ENCODE measurements around the gene TAF12.
"Not testable (repeated sequence)": the region's sequence is repeated elsewhere in the genome, so short reads cannot be mapped to it uniquely, and the experiment has no call there.

Gene TAF12

DNA sequence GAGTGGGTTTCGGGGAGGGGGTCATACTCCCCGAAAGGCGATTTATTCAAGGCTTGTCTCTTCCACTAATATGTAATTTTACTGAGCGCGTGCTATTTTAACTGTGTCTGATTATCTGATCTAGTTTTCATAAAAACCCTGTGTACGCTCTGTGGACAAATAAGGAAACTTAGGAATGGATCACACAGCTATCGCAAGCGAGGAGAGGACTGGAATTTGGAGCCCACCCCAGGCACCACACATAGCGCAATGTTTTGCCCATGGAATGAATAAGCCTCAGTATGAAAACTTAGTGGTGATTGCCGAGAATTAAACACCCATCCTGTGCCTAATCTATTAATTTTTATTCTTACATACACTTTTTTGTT lies 60.6 kb downstream of the TAF12 start:
- Histone ChIP-seq H3K36me3 (ENCODE audit: control insufficient read depth, insufficient read depth, low read length) (peaks cover 24% of the 10 kb centered on the region), H3K4me1 (ENCODE audit: control insufficient read depth, insufficient read depth, low read length) (peaks cover 6% of the 10 kb centered on the region), H3K9me3 (ENCODE audit: control insufficient read depth, low read length) (no peaks in the 10 kb centered on the region), H3K27me3 (ENCODE audit: control insufficient read depth, insufficient read depth, low read length, poor library complexity, severe bottlenecking) (peaks cover 14% of the 10 kb centered on the region), H3K4me3 (ENCODE audit: insufficient read depth, low read depth, low read length) (peak overlapping the region; percentile 72), H3K27ac (ENCODE audit: insufficient read depth, low read depth, low read length, poor library complexity, severe bottlenecking) (no peak overlapping the region)
- WGBS, 2 experiments: 37 to 41% methylated on average over 10 of the region's 10 CpGs

DNA sequence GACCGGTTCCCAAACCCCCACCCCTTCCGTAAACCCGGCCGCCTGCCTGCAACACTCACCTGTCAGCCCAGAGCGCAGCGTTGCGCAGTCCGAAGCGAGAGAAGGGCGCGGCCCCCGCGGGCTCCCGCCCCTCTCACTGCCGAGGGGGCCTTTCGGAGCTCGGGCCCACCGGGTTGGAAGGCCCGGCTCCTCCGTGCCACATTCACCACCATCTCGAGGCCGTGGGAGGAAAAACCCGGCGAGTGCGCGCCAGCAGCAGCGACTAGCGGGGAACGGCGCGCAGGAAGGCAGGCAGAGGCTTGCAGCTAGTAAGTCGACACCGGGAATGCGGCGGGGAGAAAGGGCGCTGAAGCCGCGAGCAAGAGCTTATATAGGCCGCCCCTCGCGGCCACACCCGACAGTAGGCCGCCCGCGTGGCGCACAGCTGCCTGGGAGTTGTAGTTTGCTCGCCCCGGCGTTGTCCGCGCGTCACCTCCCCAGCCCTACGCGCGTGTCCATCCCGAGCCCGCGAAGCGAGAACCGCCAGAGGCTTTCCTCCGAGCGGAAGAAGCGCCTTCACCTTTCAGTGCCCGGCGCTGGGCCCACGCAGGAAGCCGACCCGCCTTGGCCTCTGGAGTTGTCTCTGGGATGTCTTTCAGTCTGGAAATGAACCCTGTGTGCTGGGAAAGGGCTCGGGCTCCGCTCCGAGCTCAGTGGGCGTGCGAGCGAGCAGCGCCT lies 61.2 kb downstream of the TAF12 start:
- Histone ChIP-seq H3K36me3 (ENCODE audit: control insufficient read depth, insufficient read depth, low read length) (peaks cover 29% of the 10 kb centered on the region), H3K27me3 (ENCODE audit: control insufficient read depth, insufficient read depth, low read length, poor library complexity, severe bottlenecking) (peaks cover 14% of the 10 kb centered on the region), H3K4me1 (ENCODE audit: control insufficient read depth, insufficient read depth, low read length) (peaks cover 6% of the 10 kb centered on the region), H3K27ac (ENCODE audit: insufficient read depth, low read depth, low read length, poor library complexity, severe bottlenecking) (peak overlapping the region; percentile 44), H3K4me3 (ENCODE audit: insufficient read depth, low read depth, low read length) (peak overlapping the region; percentile 72), H3K9me3 (ENCODE audit: control insufficient read depth, low read length) (no peaks in the 10 kb centered on the region)
- WGBS, 2 experiments: 1% methylated on average over 75 of the region's 75 CpGs

DNA sequence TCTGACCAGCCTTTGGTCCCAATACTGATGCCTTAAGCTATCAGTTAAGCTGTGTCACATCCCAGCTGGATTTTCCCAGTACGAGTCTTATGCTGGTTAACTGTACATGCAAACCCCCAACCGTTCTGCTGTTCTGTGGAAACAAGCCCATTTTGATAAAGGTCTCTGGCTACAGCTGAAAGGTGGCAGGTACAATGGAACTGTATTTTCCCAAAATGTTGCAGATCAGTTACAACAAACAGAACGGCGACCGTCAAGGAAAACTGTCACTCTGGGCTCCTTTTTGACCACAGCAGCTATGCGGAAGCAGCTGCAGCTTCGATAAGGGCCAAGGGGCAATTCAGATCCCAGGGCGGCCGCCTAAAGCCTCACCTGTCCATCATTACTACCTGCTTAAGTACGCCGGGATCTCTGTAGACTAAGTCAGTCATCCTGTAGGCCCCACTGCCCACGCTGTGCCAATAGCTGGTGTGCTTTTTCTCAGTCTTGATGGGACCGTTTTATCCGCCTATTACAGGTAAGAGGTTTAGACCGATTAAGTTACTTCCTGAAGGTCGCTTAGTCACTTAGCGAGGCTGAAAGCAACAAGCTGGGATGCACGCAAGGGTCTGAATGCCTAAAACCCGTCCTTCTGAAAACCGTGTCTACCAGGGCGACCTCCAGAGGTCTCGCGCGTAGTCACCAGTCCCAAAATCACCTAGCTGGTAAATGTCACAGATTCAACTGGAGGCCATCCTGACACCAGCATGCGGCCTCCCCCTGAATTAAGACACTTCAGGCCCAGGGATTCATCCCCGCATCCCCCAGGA lies 61.9 kb downstream of the TAF12 start:
- WGBS, 2 experiments: 4% methylated on average over 26 of the region's 26 CpGs
- H3K27ac ChIP-seq (ENCODE audit: insufficient read depth, low read depth, low read length, poor library complexity, severe bottlenecking): no peak overlapping the region

DNA sequence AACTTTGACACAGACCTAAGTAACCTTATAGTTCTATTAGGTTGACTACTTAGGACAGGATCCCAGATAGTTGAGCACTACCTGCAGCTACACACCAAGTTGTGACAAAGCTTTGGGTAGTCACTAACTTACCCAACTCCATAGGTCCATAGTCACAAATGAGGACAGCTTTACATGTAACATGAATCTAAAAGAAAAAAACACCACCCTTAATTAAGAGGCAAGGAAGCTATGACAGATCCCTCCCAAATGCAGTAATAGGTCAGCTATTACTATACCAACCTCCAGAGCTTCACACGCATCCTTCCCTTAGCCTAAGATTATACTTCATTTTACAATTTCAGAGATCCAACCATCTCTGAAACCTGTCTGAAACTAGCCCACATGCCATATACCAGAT lies 63.5 kb downstream of the TAF12 start:
- H3K4me1 ChIP-seq (ENCODE audit: control insufficient read depth, insufficient read depth, low read length): peaks cover 6% of the 10 kb centered on the region
- H3K4me3 ChIP-seq (ENCODE audit: insufficient read depth, low read depth, low read length): no peak overlapping the region
- H3K27ac ChIP-seq (ENCODE audit: insufficient read depth, low read depth, low read length, poor library complexity, severe bottlenecking): peak overlapping the region; percentile 9
- H3K27me3 ChIP-seq (ENCODE audit: control insufficient read depth, insufficient read depth, low read length, poor library complexity, severe bottlenecking): peaks cover 14% of the 10 kb centered on the region
- H3K36me3 ChIP-seq (ENCODE audit: control insufficient read depth, insufficient read depth, low read length): peaks cover 37% of the 10 kb centered on the region
- WGBS, 2 experiments: 94 to 95% methylated on average over 1 of the region's 1 CpG
- no peaks in the 10 kb centered on the region for H3K9me3 ChIP-seq (ENCODE audit: control insufficient read depth, low read length)

More for the DNA sequence above, 61.9 kb downstream of the TAF12 start:
- Histone ChIP-seq H3K9me3 (ENCODE audit: control insufficient read depth, low read length) (no peaks in the 10 kb centered on the region), H3K4me1 (ENCODE audit: control insufficient read depth, insufficient read depth, low read length) (peaks cover 6% of the 10 kb centered on the region), H3K4me3 (ENCODE audit: insufficient read depth, low read depth, low read length) (peak overlapping the region; percentile 72), H3K27me3 (ENCODE audit: control insufficient read depth, insufficient read depth, low read length, poor library complexity, severe bottlenecking) (peaks cover 14% of the 10 kb centered on the region), H3K36me3 (ENCODE audit: control insufficient read depth, insufficient read depth, low read length) (peaks cover 29% of the 10 kb centered on the region)

DNA sequence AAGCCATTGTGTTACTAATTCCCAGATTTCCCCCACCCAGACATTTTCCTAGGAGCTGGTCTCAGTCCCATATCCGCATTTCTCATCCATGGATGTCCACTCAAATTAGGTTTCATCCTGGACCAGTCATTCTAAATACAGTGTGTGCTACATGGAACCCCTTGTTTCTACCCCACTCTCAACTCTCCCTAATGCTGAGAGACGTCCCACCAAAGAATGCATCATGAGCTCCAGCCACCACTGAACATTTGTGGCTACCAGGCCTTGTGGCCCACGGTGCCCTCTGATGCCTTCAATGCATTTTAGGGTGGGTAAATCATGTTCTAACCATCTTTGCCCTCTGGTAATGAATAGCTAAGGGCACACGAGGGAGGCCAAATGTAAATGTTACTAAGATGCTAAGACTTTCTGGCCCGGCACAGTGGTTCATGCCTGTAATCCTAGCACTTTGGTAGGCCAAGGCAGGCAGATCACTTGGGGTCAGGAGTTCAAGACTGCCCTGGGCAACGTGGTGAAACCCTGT lies 64.1 kb downstream of the TAF12 start:
- no peaks in the 10 kb centered on the region for H3K9me3 ChIP-seq (ENCODE audit: control insufficient read depth, low read length)
- no peak overlapping the region for H3K4me3 ChIP-seq (ENCODE audit: insufficient read depth, low read depth, low read length)
- WGBS, 2 experiments: 92 to 95% methylated on average over 6 of the region's 6 CpGs
- H3K27me3 ChIP-seq (ENCODE audit: control insufficient read depth, insufficient read depth, low read length, poor library complexity, severe bottlenecking): peaks cover 14% of the 10 kb centered on the region
- H3K36me3 ChIP-seq (ENCODE audit: control insufficient read depth, insufficient read depth, low read length): peaks cover 41% of the 10 kb centered on the region
- H3K4me1 ChIP-seq (ENCODE audit: control insufficient read depth, insufficient read depth, low read length): peaks cover 6% of the 10 kb centered on the region
- peak overlapping the region; percentile 9 for H3K27ac ChIP-seq (ENCODE audit: insufficient read depth, low read depth, low read length, poor library complexity, severe bottlenecking)

DNA sequence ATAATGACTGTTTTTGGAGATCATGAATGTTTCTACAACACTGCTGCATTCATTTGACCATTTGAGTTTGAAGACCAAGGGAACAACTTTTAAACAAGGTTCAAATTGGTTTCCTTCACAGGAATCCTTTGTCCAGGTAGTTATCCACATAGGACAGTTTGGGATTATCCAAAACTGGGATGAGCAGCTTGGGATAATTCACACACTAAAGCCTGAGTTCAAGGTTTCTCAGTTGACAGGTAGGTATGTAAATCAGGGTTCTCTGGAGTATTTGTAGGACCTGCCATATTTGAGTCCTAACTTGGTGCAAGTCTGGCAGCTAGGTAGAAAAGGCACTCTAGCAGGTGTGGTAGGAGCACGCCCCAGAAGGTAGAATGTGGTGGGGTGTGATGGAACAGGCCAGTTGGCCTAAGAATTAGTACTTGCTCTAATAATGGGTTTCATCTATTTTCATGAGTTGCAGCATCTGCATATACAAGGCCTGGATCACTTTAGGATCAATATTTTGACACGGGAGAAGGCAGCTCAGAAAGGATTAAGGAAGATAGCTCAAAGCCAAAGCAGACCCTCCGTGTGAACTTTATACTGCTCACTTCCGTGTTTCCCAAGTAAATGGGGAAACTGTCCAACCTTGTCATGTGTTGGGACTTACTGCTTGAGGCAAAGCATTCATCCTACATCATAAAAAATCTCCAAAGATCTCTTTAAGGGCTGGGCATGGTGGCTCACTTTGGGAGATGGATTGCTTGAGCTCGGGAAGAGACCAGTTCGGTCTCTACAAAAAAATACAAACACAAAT lies 64.9 kb downstream of the TAF12 start:
- Histone ChIP-seq H3K4me3 (ENCODE audit: insufficient read depth, low read depth, low read length) (no peak overlapping the region), H3K4me1 (ENCODE audit: control insufficient read depth, insufficient read depth, low read length) (peaks cover 6% of the 10 kb centered on the region), H3K9me3 (ENCODE audit: control insufficient read depth, low read length) (no peaks in the 10 kb centered on the region), H3K27me3 (ENCODE audit: control insufficient read depth, insufficient read depth, low read length, poor library complexity, severe bottlenecking) (peaks cover 11% of the 10 kb centered on the region), H3K36me3 (ENCODE audit: control insufficient read depth, insufficient read depth, low read length) (peaks cover 49% of the 10 kb centered on the region), H3K27ac (ENCODE audit: insufficient read depth, low read depth, low read length, poor library complexity, severe bottlenecking) (no peak overlapping the region)
- 95 to 96% methylated on average over 6 of the region's 6 CpGs for WGBS, 2 experiments

DNA sequence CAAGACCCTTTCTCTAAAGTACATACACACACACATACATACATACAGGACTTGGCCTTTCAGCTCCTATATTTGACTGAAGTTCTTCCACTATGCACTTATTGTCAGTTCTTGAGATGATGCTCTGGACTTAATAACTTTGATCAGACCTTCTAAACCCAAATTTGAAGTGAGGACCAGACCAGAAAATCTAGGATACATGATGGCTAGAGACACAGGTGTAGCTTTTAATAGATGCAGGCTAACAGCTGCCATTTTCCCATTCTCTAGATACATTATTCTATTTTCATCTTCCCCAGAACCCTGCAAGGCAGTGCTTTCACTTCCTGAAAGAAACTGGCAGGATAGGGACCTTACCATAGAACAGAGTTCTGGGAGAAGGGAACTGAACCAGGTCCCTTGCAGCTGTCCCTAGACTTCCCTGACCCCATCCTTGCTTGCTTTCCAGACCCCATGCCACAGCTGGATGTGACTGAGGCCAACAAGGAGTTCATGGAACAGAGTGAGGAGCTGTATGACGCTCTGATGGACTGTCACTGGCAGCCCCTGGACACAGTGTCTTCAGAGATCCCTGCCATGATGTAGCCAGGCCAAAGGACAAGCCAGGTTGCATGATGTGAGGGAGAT lies 65.7 kb downstream of the TAF12 start:
- H3K27me3 ChIP-seq (ENCODE audit: control insufficient read depth, insufficient read depth, low read length, poor library complexity, severe bottlenecking): peaks cover 4% of the 10 kb centered on the region
- H3K36me3 ChIP-seq (ENCODE audit: control insufficient read depth, insufficient read depth, low read length): peaks cover 50% of the 10 kb centered on the region
- no peak overlapping the region for H3K27ac ChIP-seq (ENCODE audit: insufficient read depth, low read depth, low read length, poor library complexity, severe bottlenecking)
- 83 to 98% methylated on average over 1 of the region's 1 CpG for WGBS, 2 experiments
- peaks cover 6% of the 10 kb centered on the region for H3K4me1 ChIP-seq (ENCODE audit: control insufficient read depth, insufficient read depth, low read length)
- H3K4me3 ChIP-seq (ENCODE audit: insufficient read depth, low read depth, low read length): no peak overlapping the region
- H3K9me3 ChIP-seq (ENCODE audit: control insufficient read depth, low read length): no peaks in the 10 kb centered on the region

DNA sequence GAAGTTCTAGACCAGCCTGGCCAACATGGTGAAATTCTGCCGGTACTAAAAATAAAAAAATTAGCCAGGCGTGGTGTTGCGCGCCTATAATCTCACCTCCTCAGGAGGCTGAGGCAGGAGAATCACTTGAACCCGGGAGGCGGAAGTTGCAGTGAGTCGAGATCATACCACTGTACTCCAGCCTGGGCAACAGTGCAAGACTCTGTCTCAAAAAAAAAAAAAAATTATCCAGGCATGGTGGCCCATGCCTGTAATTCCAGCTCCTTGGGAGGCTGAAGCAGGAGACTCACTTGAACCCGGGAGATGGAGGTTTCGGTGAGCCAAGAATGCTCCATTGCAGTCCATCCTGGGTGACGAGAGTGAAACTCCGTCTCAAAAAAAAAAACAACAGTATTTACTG lies 69.3 kb downstream of the TAF12 start:
- peaks cover 52% of the 10 kb centered on the region for H3K36me3 ChIP-seq (ENCODE audit: control insufficient read depth, insufficient read depth, low read length)
- H3K4me3 ChIP-seq (ENCODE audit: insufficient read depth, low read depth, low read length): no peak overlapping the region
- no peaks in the 10 kb centered on the region for H3K27me3 ChIP-seq (ENCODE audit: control insufficient read depth, insufficient read depth, low read length, poor library complexity, severe bottlenecking)
- no peaks in the 10 kb centered on the region for H3K9me3 ChIP-seq (ENCODE audit: control insufficient read depth, low read length)
- H3K4me1 ChIP-seq (ENCODE audit: control insufficient read depth, insufficient read depth, low read length): no peaks in the 10 kb centered on the region
- 96% methylated on average over 11 of the region's 11 CpGs for WGBS, 2 experiments
- H3K27ac ChIP-seq (ENCODE audit: insufficient read depth, low read depth, low read length, poor library complexity, severe bottlenecking): no peak overlapping the region

DNA sequence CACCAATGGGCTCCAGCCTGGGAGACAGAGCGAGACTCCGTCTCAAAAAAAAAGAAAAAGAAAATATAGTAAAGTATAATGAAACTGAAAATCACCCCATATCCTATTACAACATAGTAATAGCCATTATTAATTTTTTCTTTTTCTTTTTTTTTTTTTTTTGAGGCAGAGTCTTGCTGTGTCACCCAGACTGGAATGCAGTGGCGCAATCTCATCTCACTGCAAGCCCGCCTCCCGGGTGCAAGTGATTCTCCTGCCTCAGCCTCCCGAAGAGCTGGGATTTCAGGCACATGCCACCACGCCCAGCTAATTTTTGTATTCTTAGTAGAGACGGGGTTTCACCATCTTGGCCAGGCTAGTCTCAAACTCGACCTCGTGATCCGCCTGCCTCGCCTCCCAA lies 70.0 kb downstream of the TAF12 start:
- not testable (repeated sequence) for H3K9me3 ChIP-seq (ENCODE audit: control insufficient read depth, low read length); H3K27ac ChIP-seq (ENCODE audit: insufficient read depth, low read depth, low read length, poor library complexity, severe bottlenecking); H3K4me3 ChIP-seq (ENCODE audit: insufficient read depth, low read depth, low read length); H3K4me1 ChIP-seq (ENCODE audit: control insufficient read depth, insufficient read depth, low read length); H3K27me3 ChIP-seq (ENCODE audit: control insufficient read depth, insufficient read depth, low read length, poor library complexity, severe bottlenecking)
- WGBS, 2 experiments: 90% methylated on average over 10 of the region's 12 CpGs
- H3K36me3 ChIP-seq (ENCODE audit: control insufficient read depth, insufficient read depth, low read length): peaks cover 54% of the 10 kb centered on the region

Data from ectodermal cell (in vitro differentiated cells).